Measurements from ENCODE around the gene TASP1. TPM values are rescaled to one million over a fixed set of nuclear protein-coding genes. Genes with fewer than 3 reads are reported as not detected.
A peak's percentile ranks its signal among the peaks of the same experiment; 100 is the strongest.

Gene TASP1
- total RNA-seq, 1 experiment from 2014 or later: 25.9 TPM

DNA sequence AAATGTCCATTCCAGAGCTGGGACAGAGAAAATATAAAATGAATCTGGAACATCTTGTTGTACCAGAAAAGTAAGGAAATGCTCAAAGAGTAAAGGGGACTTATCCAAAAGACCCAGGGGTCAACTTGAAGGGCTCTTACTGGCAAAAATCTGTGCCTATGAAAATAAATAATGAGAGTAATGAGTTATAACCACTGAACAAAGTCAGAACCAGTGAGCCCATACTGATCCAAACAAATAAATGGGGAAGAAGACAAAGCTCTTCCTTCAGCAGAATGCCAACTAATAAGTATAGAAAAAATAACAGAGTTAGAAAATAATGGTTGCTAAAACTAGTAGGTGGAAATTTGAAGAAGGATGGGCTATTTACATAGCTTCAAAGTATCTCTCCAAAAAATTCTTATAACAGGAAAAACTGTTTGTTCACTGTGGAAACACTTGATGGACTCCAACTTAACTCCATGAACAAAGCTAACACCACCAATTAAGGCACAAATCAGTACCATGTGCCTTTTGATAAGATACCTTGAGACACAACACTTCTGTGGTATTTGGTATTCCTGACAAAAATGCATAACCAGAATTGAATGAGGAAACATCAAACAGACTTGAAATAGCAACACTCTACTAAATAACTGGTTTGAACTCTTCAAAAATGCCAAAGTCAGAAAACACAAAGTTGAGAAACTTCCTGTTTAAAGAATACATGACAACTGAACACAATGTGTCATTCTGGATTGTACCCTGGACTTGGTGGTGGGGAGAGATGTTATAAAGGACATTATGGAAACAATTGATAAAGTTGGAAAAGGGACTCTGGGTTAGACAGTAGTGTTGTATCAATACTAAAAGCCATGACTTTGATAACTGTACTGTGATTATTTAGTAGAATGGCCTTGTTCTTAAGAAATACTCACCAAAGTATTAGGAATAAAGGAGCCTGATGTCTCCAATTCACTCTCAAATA lies 220.2 kb downstream of the TASP1 start:
- no peaks in the 10 kb centered on the region for H3K27me3 ChIP-seq (ENCODE audit: insufficient read depth, low read depth)
- H3K4me3 ChIP-seq: no peak overlapping the region
- H3K27ac ChIP-seq: no peak overlapping the region
- intact Hi-C loops (cut with micrococcal nuclease; ENCODE audit: unreplicated experiment): no loop called here
- no peak overlapping the region for H2AFZ ChIP-seq
- CTCF ChIA-PET: no interaction called here
- H3K4me2 ChIP-seq: no peak overlapping the region
- POLR2A ChIA-PET (ENCODE audit: unreplicated experiment): no interaction called here
- H3K9me3 ChIP-seq (ENCODE audit: insufficient read depth, low read depth): no peaks in the 10 kb centered on the region
- H3K9me2 ChIP-seq (ENCODE audit: insufficient read depth): no peaks in the 10 kb centered on the region; the same call in 1 of the 2 replicates
- H3K36me3 ChIP-seq (ENCODE audit: low read depth): no peaks in the 10 kb centered on the region
- H3F3A ChIP-seq (ENCODE audit: insufficient read depth, low read depth): peaks cover 5% of the 10 kb centered on the region; the same call in 1 of the 2 replicates
- no TSS peak for BruUV-seq (replicated peaks)
- DNase-seq: no peak
- TF ChIP-seq, protein P1, sequence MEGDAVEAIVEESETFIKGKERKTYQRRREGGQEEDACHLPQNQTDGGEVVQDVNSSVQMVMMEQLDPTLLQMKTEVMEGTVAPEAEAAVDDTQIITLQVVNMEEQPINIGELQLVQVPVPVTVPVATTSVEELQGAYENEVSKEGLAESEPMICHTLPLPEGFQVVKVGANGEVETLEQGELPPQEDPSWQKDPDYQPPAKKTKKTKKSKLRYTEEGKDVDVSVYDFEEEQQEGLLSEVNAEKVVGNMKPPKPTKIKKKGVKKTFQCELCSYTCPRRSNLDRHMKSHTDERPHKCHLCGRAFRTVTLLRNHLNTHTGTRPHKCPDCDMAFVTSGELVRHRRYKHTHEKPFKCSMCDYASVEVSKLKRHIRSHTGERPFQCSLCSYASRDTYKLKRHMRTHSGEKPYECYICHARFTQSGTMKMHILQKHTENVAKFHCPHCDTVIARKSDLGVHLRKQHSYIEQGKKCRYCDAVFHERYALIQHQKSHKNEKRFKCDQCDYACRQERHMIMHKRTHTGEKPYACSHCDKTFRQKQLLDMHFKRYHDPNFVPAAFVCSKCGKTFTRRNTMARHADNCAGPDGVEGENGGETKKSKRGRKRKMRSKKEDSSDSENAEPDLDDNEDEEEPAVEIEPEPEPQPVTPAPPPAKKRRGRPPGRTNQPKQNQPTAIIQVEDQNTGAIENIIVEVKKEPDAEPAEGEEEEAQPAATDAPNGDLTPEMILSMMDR (conservative IDR thresholded peaks at IDR 0.05): no peak
- no peak for TF ChIP-seq EZH2 (IDR thresholded peaks at IDR 0.05; ENCODE audit: low read depth)
- H4K20me1 ChIP-seq (ENCODE audit: insufficient read depth): no peaks in the 10 kb centered on the region
- no peaks in the 10 kb centered on the region for H3K79me2 ChIP-seq (ENCODE audit: low read depth)
- peaks cover 5% of the 10 kb centered on the region for H3K4me1 ChIP-seq (replicated peaks; ENCODE audit: insufficient read depth)

DNA sequence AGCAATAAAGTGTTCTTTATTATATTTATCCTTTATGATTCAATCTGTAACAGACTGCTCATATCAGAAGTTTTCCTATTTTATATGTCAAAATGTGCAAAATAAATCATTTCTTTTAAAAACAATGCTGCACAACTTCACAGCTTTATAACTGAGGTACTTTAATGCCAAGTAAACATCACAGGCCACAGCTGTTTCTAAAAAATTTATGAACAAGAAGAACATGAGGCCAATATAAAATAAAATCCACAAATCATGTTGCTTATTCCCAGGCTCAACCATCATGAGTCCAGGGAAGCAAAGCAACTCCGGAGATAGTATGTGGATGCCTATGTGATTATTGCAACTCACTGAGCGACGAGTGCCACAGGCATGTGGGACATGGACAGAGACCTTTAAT lies 222.2 kb downstream of the TASP1 start:
- Histone ChIP-seq H2AFZ (no peak overlapping the region), H3K9me3 (ENCODE audit: insufficient read depth, low read depth) (no peaks in the 10 kb centered on the region), H3K36me3 (ENCODE audit: low read depth) (no peaks in the 10 kb centered on the region), H3K4me1 (replicated peaks; ENCODE audit: insufficient read depth) (peaks cover 18% of the 10 kb centered on the region), H3K27me3 (ENCODE audit: insufficient read depth, low read depth) (no peaks in the 10 kb centered on the region), H3K79me2 (ENCODE audit: low read depth) (no peaks in the 10 kb centered on the region), H3K9me2 (ENCODE audit: insufficient read depth) (no peaks in the 10 kb centered on the region; the same call in 1 of the 2 replicates), H3K4me2 (no peak overlapping the region), H3K27ac (no peak overlapping the region), H3K4me3 (no peak overlapping the region), H4K20me1 (ENCODE audit: insufficient read depth) (no peaks in the 10 kb centered on the region), H3F3A (ENCODE audit: insufficient read depth, low read depth) (peaks cover 7% of the 10 kb centered on the region; the same call in 1 of the 2 replicates)
- POLR2A ChIA-PET (ENCODE audit: unreplicated experiment): no interaction called here
- intact Hi-C loops (cut with micrococcal nuclease; ENCODE audit: unreplicated experiment): loop anchor here (2.0 kb wide), 1 partner anchor 44 kb away; no protein-coding TSS in a partner anchor
- CTCF ChIA-PET: no interaction called here
- DNase-seq: no peak
- TF ChIP-seq EZH2 (IDR thresholded peaks at IDR 0.05; ENCODE audit: low read depth): no peak
- TF ChIP-seq, protein P1 (conservative IDR thresholded peaks at IDR 0.05): no peak
- no TSS peak for BruUV-seq (replicated peaks)

DNA sequence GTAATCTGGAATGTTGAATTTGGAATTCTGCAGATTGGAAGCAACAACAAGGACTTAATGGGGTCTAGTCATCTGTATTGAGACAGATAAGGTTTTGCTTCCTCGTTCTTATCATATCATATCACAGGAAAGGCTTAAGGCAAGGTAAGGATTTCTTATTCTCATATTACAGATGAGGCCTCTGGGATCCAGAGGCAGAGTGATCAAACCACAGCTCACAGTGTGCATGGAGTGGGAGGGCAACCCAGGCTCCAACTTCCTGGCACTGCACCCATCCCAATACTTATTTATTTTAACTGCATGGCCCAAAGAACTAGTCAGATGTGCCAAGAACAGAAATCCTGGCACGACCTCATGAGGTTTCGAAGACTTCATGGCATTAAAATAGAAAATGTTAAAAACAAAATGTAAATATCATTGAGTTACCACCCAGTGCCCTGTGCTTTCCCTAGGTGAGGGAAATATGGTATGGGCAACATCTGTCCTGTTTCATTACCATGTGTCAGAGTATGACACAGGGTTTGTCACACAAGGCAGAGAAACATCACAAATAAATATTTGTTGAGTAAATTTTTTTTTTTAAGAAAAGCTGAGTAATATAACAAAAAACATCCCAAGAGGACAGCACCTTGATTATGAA lies 225.8 kb downstream of the TASP1 start:
- no peaks in the 10 kb centered on the region for H3K9me3 ChIP-seq (ENCODE audit: insufficient read depth, low read depth)
- no peak overlapping the region for H2AFZ ChIP-seq
- BruUV-seq (replicated peaks): no TSS peak
- POLR2A ChIA-PET (ENCODE audit: unreplicated experiment): no interaction called here
- H3K79me2 ChIP-seq (ENCODE audit: low read depth): no peaks in the 10 kb centered on the region
- H3K27me3 ChIP-seq (ENCODE audit: insufficient read depth, low read depth): no peaks in the 10 kb centered on the region
- intact Hi-C loops (cut with micrococcal nuclease; ENCODE audit: unreplicated experiment): no loop called here
- peak; percentile 44 to 73 for DNase-seq
- CTCF ChIA-PET: no interaction called here
- H4K20me1 ChIP-seq (ENCODE audit: insufficient read depth): no peaks in the 10 kb centered on the region; the same call in 1 of the 2 replicates
- TF ChIP-seq, protein P1 (conservative IDR thresholded peaks at IDR 0.05): no peak
- no peak for TF ChIP-seq EZH2 (IDR thresholded peaks at IDR 0.05; ENCODE audit: low read depth)
- H3K4me1 ChIP-seq (replicated peaks; ENCODE audit: insufficient read depth): peaks cover 18% of the 10 kb centered on the region
- peak overlapping the region; percentile 21 for H3K4me2 ChIP-seq
- no peak overlapping the region for H3K4me3 ChIP-seq
- 0 out of 2 replicates have a peak, but pooled peaks cover 7% of the 10 kb centered on the region for H3K9me2 ChIP-seq (ENCODE audit: insufficient read depth)
- peak overlapping the region; percentile 33 for H3K27ac ChIP-seq
- 0 out of 2 replicates have a peak, but pooled peaks cover 4% of the 10 kb centered on the region for H3K36me3 ChIP-seq (ENCODE audit: low read depth)
- H3F3A ChIP-seq (ENCODE audit: insufficient read depth, low read depth): peaks cover 7% of the 10 kb centered on the region; the same call in 1 of the 2 replicates

Data from PC-9 (cell line).